Measurements from ENCODE around the gene RABEP1. TPM values are rescaled to one million over a fixed set of nuclear protein-coding genes. Genes with fewer than 3 reads are reported as not detected.

The RABEP1 gene
- total and polyA plus RNA-seq, 2 experiments from 2014 or later: 31.0 to 47.9 TPM

GRCh38 chr17:5249615-5250014 lies 32.5 kb upstream of the RABEP1 start:
- Histone ChIP-seq H2AFZ (no peak overlapping the region), H3K9me2 (replicated peaks; ENCODE audit: insufficient read depth) (no peaks in the 10 kb centered on the region), H3K4me2 (no peak overlapping the region), H3K27ac (no peak overlapping the region), H4K20me1 (ENCODE audit: insufficient read depth, poor library complexity, severe bottlenecking) (no peaks in the 10 kb centered on the region), H3K79me2 (no peaks in the 10 kb centered on the region), H3K36me3 (replicated peaks; ENCODE audit: insufficient read depth, low read depth) (no peaks in the 10 kb centered on the region), H3K4me1 (ENCODE audit: insufficient read depth) (no peaks in the 10 kb centered on the region), H3K9me3 (ENCODE audit: low read depth) (no peaks in the 10 kb centered on the region), H3K27me3 (no peaks in the 10 kb centered on the region), H3K4me3 (no peak overlapping the region)
- DNase-seq (ENCODE audit: low spot score): peak; percentile 74
- peak; percentile 64 for TF ChIP-seq CTCF (IDR thresholded peaks at IDR 0.05; ENCODE audit: poor library complexity)
- TF ChIP-seq EZH2phosphoT487 (IDR thresholded peaks at IDR 0.05; ENCODE audit: low read depth, severe bottlenecking, unreplicated experiment): no peak
- no peak for TF ChIP-seq EZH2 (IDR thresholded peaks at IDR 0.05; ENCODE audit: borderline replicate concordance)
- 5% methylated on average over 4 of the region's 4 CpGs for WGBS (ENCODE audit: low lambda C conversion rate, missing lambda C conversion rate)

- Histone ChIP-seq H3K79me2 (no peaks in the 10 kb centered on the region), H2AFZ (no peak overlapping the region), H3K9me2 (replicated peaks; ENCODE audit: insufficient read depth) (no peaks in the 10 kb centered on the region), H3K36me3 (replicated peaks; ENCODE audit: insufficient read depth, low read depth) (no peaks in the 10 kb centered on the region), H3K4me2 (no peak overlapping the region), H3K4me1 (ENCODE audit: insufficient read depth) (no peaks in the 10 kb centered on the region), H3K4me3 (no peak overlapping the region), H3K9me3 (ENCODE audit: low read depth) (no peaks in the 10 kb centered on the region), H3K27me3 (no peaks in the 10 kb centered on the region), H3K27ac (no peak overlapping the region), H4K20me1 (ENCODE audit: insufficient read depth, poor library complexity, severe bottlenecking) (no peaks in the 10 kb centered on the region)
- DNase-seq (ENCODE audit: low spot score): no peak
- TF ChIP-seq EZH2 (IDR thresholded peaks at IDR 0.05; ENCODE audit: borderline replicate concordance): no peak
- WGBS (ENCODE audit: low lambda C conversion rate, missing lambda C conversion rate): 80% methylated on average over 7 of the region's 7 CpGs
Observed at GRCh38 chr17:5254414-5254813, 27.7 kb upstream of the RABEP1 start.

GRCh38 chr17:5254903-5255521 lies 27.1 kb upstream of the RABEP1 start:
- H3K9me3 ChIP-seq (ENCODE audit: low read depth): no peaks in the 10 kb centered on the region
- WGBS (ENCODE audit: low lambda C conversion rate, missing lambda C conversion rate): 71% methylated on average over 5 of the region's 5 CpGs
- no peak overlapping the region for H3K4me3 ChIP-seq
- H3K4me2 ChIP-seq: no peak overlapping the region
- DNase-seq (ENCODE audit: low spot score): no peak
- no peaks in the 10 kb centered on the region for H3K79me2 ChIP-seq
- no peaks in the 10 kb centered on the region for H4K20me1 ChIP-seq (ENCODE audit: insufficient read depth, poor library complexity, severe bottlenecking)
- H3K36me3 ChIP-seq (replicated peaks; ENCODE audit: insufficient read depth, low read depth): no peaks in the 10 kb centered on the region
- no peaks in the 10 kb centered on the region for H3K9me2 ChIP-seq (replicated peaks; ENCODE audit: insufficient read depth)
- H3K27ac ChIP-seq: no peak overlapping the region
- no peaks in the 10 kb centered on the region for H3K27me3 ChIP-seq
- H2AFZ ChIP-seq: no peak overlapping the region
- TF ChIP-seq EZH2phosphoT487 (IDR thresholded peaks at IDR 0.05; ENCODE audit: low read depth, severe bottlenecking, unreplicated experiment) (no peak), EZH2 (IDR thresholded peaks at IDR 0.05; ENCODE audit: borderline replicate concordance) (no peak), CTCF (IDR thresholded peaks at IDR 0.05; ENCODE audit: poor library complexity) (no peak)
- no peaks in the 10 kb centered on the region for H3K4me1 ChIP-seq (ENCODE audit: insufficient read depth)

- Histone ChIP-seq H3K4me2 (no peak overlapping the region), H3K9me2 (replicated peaks; ENCODE audit: insufficient read depth) (no peaks in the 10 kb centered on the region), H3K4me1 (ENCODE audit: insufficient read depth) (no peaks in the 10 kb centered on the region), H3K9me3 (ENCODE audit: low read depth) (no peaks in the 10 kb centered on the region), H3K27ac (no peak overlapping the region), H2AFZ (no peak overlapping the region), H3K79me2 (no peaks in the 10 kb centered on the region), H3K36me3 (replicated peaks; ENCODE audit: insufficient read depth, low read depth) (no peaks in the 10 kb centered on the region), H4K20me1 (ENCODE audit: insufficient read depth, poor library complexity, severe bottlenecking) (no peaks in the 10 kb centered on the region), H3K27me3 (no peaks in the 10 kb centered on the region), H3K4me3 (no peak overlapping the region)
- DNase-seq (ENCODE audit: low spot score): no peak
- no peak for TF ChIP-seq EZH2 (IDR thresholded peaks at IDR 0.05; ENCODE audit: borderline replicate concordance)
- WGBS (ENCODE audit: low lambda C conversion rate, missing lambda C conversion rate): 92% methylated on average over 5 of the region's 5 CpGs
Observed at GRCh38 chr17:5257124-5257523, 25.0 kb upstream of the RABEP1 start.
